Measurements from ENCODE around the gene NECTIN1. TPM values are rescaled to one million over a fixed set of nuclear protein-coding genes. Genes with fewer than 3 reads are reported as not detected.

NECTIN1 gene
- total RNA-seq, 2 donors from 2014 or later, result 29.3 to 45.3 TPM

DNA sequence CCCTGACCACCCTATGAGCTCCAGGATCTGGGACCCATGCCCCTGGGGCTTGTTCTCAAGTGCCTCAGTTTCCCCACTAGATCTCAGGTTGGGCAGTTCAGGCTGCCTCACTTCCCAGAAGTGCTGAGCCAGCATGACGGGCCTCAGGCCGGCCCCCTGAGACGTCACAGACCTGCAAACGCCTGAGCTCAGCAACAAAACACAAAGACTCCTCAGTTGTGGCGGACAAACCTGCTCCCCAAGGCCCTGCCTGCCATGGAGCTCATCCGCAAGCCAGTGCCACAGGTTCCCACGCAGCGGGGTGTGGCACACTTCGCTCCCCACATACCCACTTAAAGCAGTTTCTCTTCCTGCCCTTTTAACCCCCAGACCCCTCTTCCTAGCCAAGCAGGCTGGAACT, 45.2 kb downstream of the NECTIN1 start:
- Mint-ChIP-seq H3K4me3 (no peak overlapping the region), H3K9me3 (peaks cover 3% of the 10 kb centered on the region), H3K27ac (peak overlapping the region; percentile 78), H3K27me3 (ENCODE audit: insufficient read depth) (no peaks in the 10 kb centered on the region), H3K36me3 (ENCODE audit: low read depth) (peaks cover 12% of the 10 kb centered on the region), H3K4me1 (peaks cover 38% of the 10 kb centered on the region)
- no peak overlapping the region for H3K4me3 ChIP-seq (ENCODE audit: low read length)
- H3K9me3 ChIP-seq (ENCODE audit: control insufficient read depth, low read length), result no peaks in the 10 kb centered on the region
- H3K4me1 ChIP-seq (ENCODE audit: control insufficient read depth, insufficient read depth, low read length), result peaks cover 15% of the 10 kb centered on the region
- no peaks in the 10 kb centered on the region for H3K27me3 ChIP-seq (ENCODE audit: control insufficient read depth, insufficient read depth, low read length, poor library complexity, severe bottlenecking)
- no peak overlapping the region for H3K27ac ChIP-seq (ENCODE audit: low read depth, low read length)
- DNase-seq, result no peak
- WGBS, 2 experiments (ENCODE audit: insufficient coverage in 1 of 2, insufficient read length in 1 of 2), result 82 to 83% methylated on average over 5 to 9 of the region's 9 CpGs
- no peak overlapping the region for H3K9ac ChIP-seq (ENCODE audit: extremely low read depth, low read length, poor library complexity, severe bottlenecking)
- no peaks in the 10 kb centered on the region for H3K36me3 ChIP-seq (ENCODE audit: control insufficient read depth, insufficient read depth, low read length)
- no peak for TF ChIP-seq CTCF (conservative IDR thresholded peaks at IDR 0.05)

- WGBS, 2 experiments (ENCODE audit: insufficient coverage in 1 of 2, insufficient read length in 1 of 2), result 92 to 93% methylated on average over 2 to 7 of the region's 8 CpGs
- Histone ChIP-seq H3K36me3 (ENCODE audit: control insufficient read depth, insufficient read depth, low read length) (peaks cover 20% of the 10 kb centered on the region), H3K27me3 (ENCODE audit: control insufficient read depth, insufficient read depth, low read length, poor library complexity, severe bottlenecking) (no peaks in the 10 kb centered on the region), H3K4me3 (ENCODE audit: low read length) (no peak overlapping the region), H3K9ac (ENCODE audit: extremely low read depth, low read length, poor library complexity, severe bottlenecking) (no peak overlapping the region), H3K9me3 (ENCODE audit: control insufficient read depth, low read length) (peaks cover 12% of the 10 kb centered on the region), H3K4me1 (ENCODE audit: control insufficient read depth, insufficient read depth, low read length) (peaks cover 15% of the 10 kb centered on the region), H3K27ac (ENCODE audit: low read depth, low read length) (peak overlapping the region; percentile 24)
- Mint-ChIP-seq H3K27ac (no peak overlapping the region), H3K27me3 (ENCODE audit: insufficient read depth) (no peaks in the 10 kb centered on the region), H3K36me3 (ENCODE audit: low read depth) (peaks cover 34% of the 10 kb centered on the region), H3K4me3 (no peak overlapping the region), H3K4me1 (peaks cover 22% of the 10 kb centered on the region), H3K9me3 (peaks cover 22% of the 10 kb centered on the region)
- peak; percentile 60 for TF ChIP-seq CTCF (conservative IDR thresholded peaks at IDR 0.05)
- no peak for DNase-seq
Observed at GRCh38 chr11:119681361-119681910, 47.6 kb downstream of the NECTIN1 start.

DNA sequence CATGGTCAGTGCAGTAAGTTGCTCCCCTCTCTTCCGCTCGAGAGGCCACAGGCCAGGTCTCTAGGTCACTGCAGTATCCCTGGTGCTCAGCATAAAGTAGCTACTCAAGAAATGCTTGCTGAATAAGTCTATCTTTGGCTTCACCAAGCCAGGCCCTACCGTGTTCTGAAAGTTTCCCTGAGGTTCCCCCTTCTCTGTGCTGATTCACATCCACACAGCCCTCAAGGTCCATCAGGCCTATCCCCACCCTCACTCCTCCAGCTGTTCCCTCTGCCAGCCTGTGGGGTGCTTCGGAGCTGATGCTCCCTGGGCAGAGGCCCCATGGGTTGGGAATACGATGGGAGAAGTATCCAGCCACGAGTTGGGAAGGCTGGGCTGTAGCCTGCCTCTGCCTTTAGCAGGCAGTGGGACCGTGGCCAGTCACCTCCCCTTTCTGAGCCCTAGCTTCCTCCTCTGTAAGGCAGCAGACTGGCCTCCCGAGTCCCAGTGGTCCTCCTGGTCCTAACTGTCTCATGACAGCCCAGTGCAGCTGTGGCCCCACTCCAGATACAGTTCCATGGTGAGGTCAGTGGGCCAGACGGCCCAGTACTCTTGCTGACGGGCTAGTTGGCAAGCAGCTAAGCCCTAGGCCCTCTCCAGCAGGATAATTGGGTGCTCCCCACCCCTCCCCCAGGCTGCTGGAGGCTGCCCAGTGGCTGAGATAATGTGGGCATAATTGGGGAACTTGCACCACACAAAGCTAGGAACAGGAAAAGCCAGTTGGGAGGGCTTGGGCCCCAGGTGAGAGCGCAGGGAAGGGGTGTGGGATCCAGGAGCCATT, 48.2 kb downstream of the NECTIN1 start:
- H3K9me3 Mint-ChIP-seq, result peaks cover 25% of the 10 kb centered on the region
- 93 to 98% methylated on average over 9 to 11 of the region's 11 CpGs for WGBS, 2 experiments (ENCODE audit: insufficient coverage in 1 of 2, insufficient read length in 1 of 2)
- Histone ChIP-seq H3K27ac (ENCODE audit: low read depth, low read length) (peak overlapping the region; percentile 24), H3K27me3 (ENCODE audit: control insufficient read depth, insufficient read depth, low read length, poor library complexity, severe bottlenecking) (no peaks in the 10 kb centered on the region), H3K9me3 (ENCODE audit: control insufficient read depth, low read length) (peaks cover 12% of the 10 kb centered on the region), H3K36me3 (ENCODE audit: control insufficient read depth, insufficient read depth, low read length) (peaks cover 25% of the 10 kb centered on the region), H3K9ac (ENCODE audit: extremely low read depth, low read length, poor library complexity, severe bottlenecking) (no peak overlapping the region), H3K4me3 (ENCODE audit: low read length) (no peak overlapping the region), H3K4me1 (ENCODE audit: control insufficient read depth, insufficient read depth, low read length) (peaks cover 15% of the 10 kb centered on the region)
- H3K27ac Mint-ChIP-seq, result no peak overlapping the region
- peaks cover 16% of the 10 kb centered on the region for H3K4me1 Mint-ChIP-seq
- no peak for TF ChIP-seq CTCF (conservative IDR thresholded peaks at IDR 0.05)
- H3K4me3 Mint-ChIP-seq, result no peak overlapping the region
- no peak for DNase-seq
- no peaks in the 10 kb centered on the region for H3K27me3 Mint-ChIP-seq (ENCODE audit: insufficient read depth)
- peaks cover 40% of the 10 kb centered on the region for H3K36me3 Mint-ChIP-seq (ENCODE audit: low read depth)

All from endodermal cell (in vitro differentiated cells).